HEK293 (cell line): ENCODE results near the gene ZNF730.

Experiments used
- CTCF ChIA-PET: fragments of 350-600 bp; formaldehyde crosslinking; extraction: SDS; loops from one replicate; lab custom pipeline; 2021; ENCODE audit warnings: antibody characterized with exemption; lab: Yijun Ruan, JAX
- POLR2A ChIA-PET: fragments of 300-600 bp; formaldehyde crosslinking; extraction: SDS; loops from one replicate; lab custom pipeline; 2020; ENCODE audit warnings: antibody characterized with exemption, inconsistent platforms; lab: Yijun Ruan, JAX
- H3K27ac ChIP-seq: fragments of 200-500 bp; sonication (Bioruptor generic); 2 replicates; pipeline ENCODE4 v1.5.1; 2014; ENCODE audit warnings: low read depth, low read length, control low read depth, inconsistent platforms; ENCODE audit errors: extremely low read depth
- H3K36me3 ChIP-seq, 2 experiments: fragments of 200-500 bp in 1 of 2; sonication (Bioruptor generic) in 1 of 2; 1 replicate in 1 of 2; 2 replicates in 1 of 2; pipeline ENCODE4 v1.5.1; 2014 to 2017; ENCODE audit warnings: inconsistent platforms in 2 of 2, low read length in 2 of 2; ENCODE audit not compliant: control insufficient read depth in 2 of 2, insufficient read depth in 1 of 2
- H3K4me1 ChIP-seq: fragments of 200-500 bp; sonication (Bioruptor generic); 2 replicates; pipeline ENCODE4 v1.5.1; 2014; ENCODE audit warnings: mild to moderate bottlenecking, low read length, inconsistent platforms; ENCODE audit not compliant: control insufficient read depth, insufficient read depth
- H3K4me3 ChIP-seq: 2 replicates; pipeline ENCODE4 v1.5.1; 2011; ENCODE audit warnings: low read depth, mild to moderate bottlenecking, control low read depth, low read length, moderate library complexity
- H3K9me3 ChIP-seq: fragments of 200-500 bp; sonication (Bioruptor generic); 2 replicates; pipeline ENCODE4 v1.5.1; 2014; ENCODE audit warnings: low read depth, low read length, inconsistent platforms; ENCODE audit not compliant: control insufficient read depth, insufficient read depth
- BCL6B ChIP-seq: fragments of 450-650 bp; formaldehyde crosslinking; IDR thresholded peaks from 2 replicates; pipeline ENCODE4 v1.5.1; 2017; ENCODE audit warnings: missing biosample characterization, missing genetic modification characterization
- EGR2 ChIP-seq: fragments of 450-650 bp; formaldehyde crosslinking; IDR thresholded peaks from 2 replicates; pipeline ENCODE4 v1.5.1; 2016; ENCODE audit warnings: low read depth, missing biosample characterization, missing genetic modification characterization
- HOXA7 ChIP-seq: sonication (generic); formaldehyde crosslinking; IDR thresholded peaks from 2 replicates; pipeline ENCODE4 v1.8.1; 2022; ENCODE audit warnings: missing genetic modification reagents, borderline replicate concordance
- KLF10 ChIP-seq: fragments of 450-650 bp; IDR thresholded peaks from 2 replicates; pipeline ENCODE4 v1.5.1; 2018; ENCODE audit warnings: missing biosample characterization, mild to moderate bottlenecking, missing genetic modification characterization
- KLF16 ChIP-seq: fragments of 450-650 bp; formaldehyde crosslinking; IDR thresholded peaks from 2 replicates; pipeline ENCODE4 v1.5.1; 2017; ENCODE audit warnings: missing biosample characterization, missing genetic modification characterization
- SETDB1 ChIP-seq: IDR thresholded peaks from one replicate; pipeline ENCODE4 v1.6.1; 2017; ENCODE audit warnings: mild to moderate bottlenecking, low read length, moderate library complexity, mixed read lengths; ENCODE audit not compliant: insufficient read length
- WT1 ChIP-seq: fragments of 450-650 bp; formaldehyde crosslinking; IDR thresholded peaks from 2 replicates; pipeline ENCODE4 v1.5.1; 2016; ENCODE audit warnings: missing biosample characterization, missing genetic modification characterization
- YY1 ChIP-seq: fragments of 450-650 bp; formaldehyde crosslinking; IDR thresholded peaks from 2 replicates; pipeline ENCODE4 v1.5.1; 2018; ENCODE audit warnings: missing biosample characterization, missing genetic modification characterization
- ZFP41 ChIP-seq: fragments of 450-650 bp; formaldehyde crosslinking; IDR thresholded peaks from 2 replicates; pipeline ENCODE4 v1.5.1; 2016; ENCODE audit warnings: missing biosample characterization, missing genetic modification characterization, borderline replicate concordance
- ZNF16 ChIP-seq: fragments of 450-650 bp; formaldehyde crosslinking; IDR thresholded peaks from 2 replicates; pipeline ENCODE4 v1.5.1; 2016; ENCODE audit warnings: low read depth, missing biosample characterization, missing genetic modification characterization
- ZNF169 ChIP-seq: fragments of 450-650 bp; formaldehyde crosslinking; IDR thresholded peaks from 2 replicates; pipeline ENCODE4 v1.5.1; 2016; ENCODE audit warnings: missing biosample characterization, missing genetic modification characterization
- ZNF174 ChIP-seq: fragments of 450-650 bp; formaldehyde crosslinking; IDR thresholded peaks from 2 replicates; pipeline ENCODE4 v1.5.0; 2017; ENCODE audit warnings: missing biosample characterization, mild to moderate bottlenecking, missing genetic modification characterization
- ZNF184 ChIP-seq: fragments of 450-650 bp; IDR thresholded peaks from 2 replicates; pipeline ENCODE4 v1.5.1; 2018; ENCODE audit warnings: missing biosample characterization, mild to moderate bottlenecking, missing genetic modification characterization
- ZNF280C ChIP-seq: fragments of 450-650 bp; formaldehyde crosslinking; IDR thresholded peaks from 2 replicates; pipeline ENCODE4 v1.5.1; 2016; ENCODE audit warnings: missing biosample characterization, missing genetic modification characterization
- ZNF302 ChIP-seq: fragments of 450-650 bp; formaldehyde crosslinking; IDR thresholded peaks from 2 replicates; pipeline ENCODE4 v1.5.1; 2016; ENCODE audit warnings: missing biosample characterization, missing genetic modification characterization, low read depth
- ZNF311 ChIP-seq: fragments of 450-650 bp; formaldehyde crosslinking; IDR thresholded peaks from 2 replicates; pipeline ENCODE4 v1.5.1; 2017; ENCODE audit warnings: missing biosample characterization, missing genetic modification characterization, borderline replicate concordance
- ZNF350 ChIP-seq: fragments of 450-650 bp; formaldehyde crosslinking; IDR thresholded peaks from 2 replicates; pipeline ENCODE4 v1.5.0; 2017; ENCODE audit warnings: missing biosample characterization, mild to moderate bottlenecking, missing genetic modification characterization
- ZNF521 ChIP-seq: fragments of 450-650 bp; formaldehyde crosslinking; IDR thresholded peaks from 2 replicates; pipeline ENCODE4 v1.5.1; 2017; ENCODE audit warnings: missing biosample characterization, mild to moderate bottlenecking, missing genetic modification characterization
- ZNF529 ChIP-seq: fragments of 450-650 bp; formaldehyde crosslinking; IDR thresholded peaks from 2 replicates; pipeline ENCODE4 v1.5.1; 2017; ENCODE audit warnings: missing genetic modification characterization, missing biosample characterization; ENCODE audit not compliant: insufficient replicate concordance
- ZNF600 ChIP-seq: fragments of 450-650 bp; formaldehyde crosslinking; IDR thresholded peaks from 2 replicates; pipeline ENCODE4 v1.5.1; 2016; ENCODE audit warnings: missing biosample characterization, missing genetic modification characterization
- ZNF747 ChIP-seq: fragments of 450-650 bp; formaldehyde crosslinking; IDR thresholded peaks from 2 replicates; pipeline ENCODE4 v1.5.1; 2016; ENCODE audit warnings: missing biosample characterization, missing genetic modification characterization
- ZNF776 ChIP-seq: fragments of 450-650 bp; formaldehyde crosslinking; IDR thresholded peaks from 2 replicates; pipeline ENCODE4 v1.5.0; 2017; ENCODE audit warnings: missing biosample characterization, missing genetic modification characterization, borderline replicate concordance
- ZNF791 ChIP-seq: fragments of 450-650 bp; formaldehyde crosslinking; IDR thresholded peaks from 2 replicates; pipeline ENCODE4 v1.5.1; 2016; ENCODE audit warnings: missing biosample characterization, missing genetic modification characterization
- ZNF837 ChIP-seq: fragments of 450-650 bp; formaldehyde crosslinking; IDR thresholded peaks from 2 replicates; pipeline ENCODE4 v1.5.1; 2016; ENCODE audit warnings: missing biosample characterization, missing genetic modification characterization
- TF ChIP-seq, protein P1 (sequence below): fragments of 450-650 bp; formaldehyde crosslinking; IDR thresholded peaks from 2 replicates; pipeline ENCODE4 v1.5.1; 2016; ENCODE audit warnings: missing biosample characterization, missing genetic modification characterization
- TF ChIP-seq, protein P2 (sequence below): sonication (generic); formaldehyde crosslinking; IDR thresholded peaks from 2 replicates; pipeline ENCODE4 v1.8.1; 2022; ENCODE audit warnings: mild to moderate bottlenecking, moderate library complexity, missing genetic modification reagents
- TF ChIP-seq, protein P3 (sequence below): fragments of 450-650 bp; formaldehyde crosslinking; IDR thresholded peaks from 2 replicates; pipeline ENCODE4 v1.5.1; 2016; ENCODE audit warnings: missing biosample characterization, missing genetic modification characterization, low read depth

The ZNF730 gene

DNA sequence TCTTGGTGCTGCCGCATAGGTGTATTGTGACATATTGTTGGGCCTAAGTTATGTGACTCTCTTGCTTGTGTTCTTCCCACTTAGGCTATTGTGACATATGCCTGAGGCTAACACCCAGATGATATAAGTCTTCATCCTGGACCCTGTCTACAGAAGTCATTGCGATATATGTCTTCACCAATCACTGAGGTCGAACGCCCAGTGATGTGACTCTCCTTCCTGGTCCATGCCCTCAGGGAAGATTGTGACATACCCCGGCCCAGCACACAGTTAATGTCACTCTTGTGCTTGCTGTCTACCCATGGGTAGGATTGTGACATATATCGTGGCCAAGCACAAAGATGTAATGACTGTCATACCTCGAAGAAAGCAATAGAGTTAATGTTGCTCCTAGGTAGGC is 16.9 kb upstream of the ZNF730 start:
- H3K27ac ChIP-seq = no peak overlapping the region
- no peaks in the 10 kb centered on the region for H3K36me3 ChIP-seq
- no peaks in the 10 kb centered on the region for H3K4me1 ChIP-seq
- TF ChIP-seq, protein P1, sequence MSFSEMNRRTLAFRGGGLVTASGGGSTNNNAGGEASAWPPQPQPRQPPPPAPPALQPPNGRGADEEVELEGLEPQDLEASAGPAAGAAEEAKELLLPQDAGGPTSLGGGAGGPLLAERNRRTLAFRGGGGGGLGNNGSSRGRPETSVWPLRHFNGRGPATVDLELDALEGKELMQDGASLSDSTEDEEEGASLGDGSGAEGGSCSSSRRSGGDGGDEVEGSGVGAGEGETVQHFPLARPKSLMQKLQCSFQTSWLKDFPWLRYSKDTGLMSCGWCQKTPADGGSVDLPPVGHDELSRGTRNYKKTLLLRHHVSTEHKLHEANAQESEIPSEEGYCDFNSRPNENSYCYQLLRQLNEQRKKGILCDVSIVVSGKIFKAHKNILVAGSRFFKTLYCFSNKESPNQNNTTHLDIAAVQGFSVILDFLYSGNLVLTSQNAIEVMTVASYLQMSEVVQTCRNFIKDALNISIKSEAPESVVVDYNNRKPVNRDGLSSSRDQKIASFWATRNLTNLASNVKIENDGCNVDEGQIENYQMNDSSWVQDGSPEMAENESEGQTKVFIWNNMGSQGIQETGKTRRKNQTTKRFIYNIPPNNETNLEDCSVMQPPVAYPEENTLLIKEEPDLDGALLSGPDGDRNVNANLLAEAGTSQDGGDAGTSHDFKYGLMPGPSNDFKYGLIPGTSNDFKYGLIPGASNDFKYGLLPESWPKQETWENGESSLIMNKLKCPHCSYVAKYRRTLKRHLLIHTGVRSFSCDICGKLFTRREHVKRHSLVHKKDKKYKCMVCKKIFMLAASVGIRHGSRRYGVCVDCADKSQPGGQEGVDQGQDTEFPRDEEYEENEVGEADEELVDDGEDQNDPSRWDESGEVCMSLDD (tag by site-specific recombination) = no peak
- TF ChIP-seq ZNF600 (no peak), WT1 (tag by site-specific recombination) (no peak), ZNF776 (tag by site-specific recombination) (no peak), ZNF529 (tag by site-specific recombination) (no peak), ZNF350 (tag by site-specific recombination) (no peak), SETDB1 (no peak), ZNF837 (tag by site-specific recombination) (no peak), ZFP41 (no peak), ZNF747 (tag by site-specific recombination) (no peak), ZNF184 (tag by site-specific recombination) (no peak)
- TF ChIP-seq, protein P2, sequence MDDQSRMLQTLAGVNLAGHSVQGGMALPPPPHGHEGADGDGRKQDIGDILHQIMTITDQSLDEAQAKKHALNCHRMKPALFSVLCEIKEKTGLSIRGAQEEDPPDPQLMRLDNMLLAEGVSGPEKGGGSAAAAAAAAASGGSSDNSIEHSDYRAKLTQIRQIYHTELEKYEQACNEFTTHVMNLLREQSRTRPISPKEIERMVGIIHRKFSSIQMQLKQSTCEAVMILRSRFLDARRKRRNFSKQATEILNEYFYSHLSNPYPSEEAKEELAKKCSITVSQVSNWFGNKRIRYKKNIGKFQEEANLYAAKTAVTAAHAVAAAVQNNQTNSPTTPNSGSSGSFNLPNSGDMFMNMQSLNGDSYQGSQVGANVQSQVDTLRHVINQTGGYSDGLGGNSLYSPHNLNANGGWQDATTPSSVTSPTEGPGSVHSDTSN (CRISPR knock-in tag) = no peak
- H3K4me3 ChIP-seq = no peak overlapping the region
- no peaks in the 10 kb centered on the region for H3K9me3 ChIP-seq
- CTCF ChIA-PET = no interaction called here
- POLR2A ChIA-PET = no interaction called here

DNA sequence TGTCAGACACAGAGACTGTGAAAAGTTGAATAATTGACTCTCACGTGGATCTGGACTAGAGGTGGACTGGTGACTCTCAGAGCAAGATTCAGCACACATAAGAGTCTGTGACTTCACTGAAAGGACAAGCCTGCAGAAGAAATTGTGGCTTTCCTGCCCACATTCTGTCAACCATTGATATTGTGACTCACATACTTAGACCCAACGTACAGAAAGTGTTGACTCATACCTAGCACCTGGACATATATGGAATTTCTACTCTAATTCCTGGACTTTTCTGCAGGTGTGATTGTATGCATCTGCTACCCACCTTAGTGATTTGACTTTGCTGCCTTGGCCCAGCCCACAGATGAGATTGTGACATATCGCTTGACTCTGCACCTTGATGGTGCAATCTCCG is 15.6 kb upstream of the ZNF730 start:
- Histone ChIP-seq H3K4me3 (no peak overlapping the region), H3K27ac (no peak overlapping the region), H3K4me1 (no peaks in the 10 kb centered on the region), H3K9me3 (no peaks in the 10 kb centered on the region), H3K36me3 (no peaks in the 10 kb centered on the region)
- CTCF ChIA-PET = no interaction called here
- POLR2A ChIA-PET = no interaction called here
- TF ChIP-seq, protein P3, sequence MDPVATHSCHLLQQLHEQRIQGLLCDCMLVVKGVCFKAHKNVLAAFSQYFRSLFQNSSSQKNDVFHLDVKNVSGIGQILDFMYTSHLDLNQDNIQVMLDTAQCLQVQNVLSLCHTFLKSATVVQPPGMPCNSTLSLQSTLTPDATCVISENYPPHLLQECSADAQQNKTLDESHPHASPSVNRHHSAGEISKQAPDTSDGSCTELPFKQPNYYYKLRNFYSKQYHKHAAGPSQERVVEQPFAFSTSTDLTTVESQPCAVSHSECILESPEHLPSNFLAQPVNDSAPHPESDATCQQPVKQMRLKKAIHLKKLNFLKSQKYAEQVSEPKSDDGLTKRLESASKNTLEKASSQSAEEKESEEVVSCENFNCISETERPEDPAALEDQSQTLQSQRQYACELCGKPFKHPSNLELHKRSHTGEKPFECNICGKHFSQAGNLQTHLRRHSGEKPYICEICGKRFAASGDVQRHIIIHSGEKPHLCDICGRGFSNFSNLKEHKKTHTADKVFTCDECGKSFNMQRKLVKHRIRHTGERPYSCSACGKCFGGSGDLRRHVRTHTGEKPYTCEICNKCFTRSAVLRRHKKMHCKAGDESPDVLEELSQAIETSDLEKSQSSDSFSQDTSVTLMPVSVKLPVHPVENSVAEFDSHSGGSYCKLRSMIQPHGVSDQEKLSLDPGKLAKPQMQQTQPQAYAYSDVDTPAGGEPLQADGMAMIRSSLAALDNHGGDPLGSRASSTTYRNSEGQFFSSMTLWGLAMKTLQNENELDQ (tag by site-specific recombination) = no peak
- TF ChIP-seq BCL6B (tag by site-specific recombination) = no peak
- TF ChIP-seq ZNF280C = no peak
- TF ChIP-seq ZNF311 (tag by site-specific recombination) = no peak
- TF ChIP-seq ZNF521 (tag by site-specific recombination) = no peak
- no peak for TF ChIP-seq ZNF174
- TF ChIP-seq ZNF16 (tag by site-specific recombination) = no peak
- no peak for TF ChIP-seq KLF10 (tag by site-specific recombination)
- TF ChIP-seq YY1 (tag by site-specific recombination) = no peak
- TF ChIP-seq ZNF169 (tag by site-specific recombination) = no peak
- TF ChIP-seq KLF16 (tag by site-specific recombination) = no peak
- TF ChIP-seq HOXA7 (CRISPR knock-in tag) = no peak
- TF ChIP-seq EGR2 = no peak
- no peak for TF ChIP-seq ZNF791 (tag by site-specific recombination)
- no peak for TF ChIP-seq ZNF302 (tag by site-specific recombination)
